Measurements from ENCODE around the gene MT4. TPM values are rescaled to one million over a fixed set of nuclear protein-coding genes. Genes with fewer than 3 reads are reported as not detected.

The MT4 gene
- total RNA-seq, 1 donor from 2014 or later: not detected

DNA sequence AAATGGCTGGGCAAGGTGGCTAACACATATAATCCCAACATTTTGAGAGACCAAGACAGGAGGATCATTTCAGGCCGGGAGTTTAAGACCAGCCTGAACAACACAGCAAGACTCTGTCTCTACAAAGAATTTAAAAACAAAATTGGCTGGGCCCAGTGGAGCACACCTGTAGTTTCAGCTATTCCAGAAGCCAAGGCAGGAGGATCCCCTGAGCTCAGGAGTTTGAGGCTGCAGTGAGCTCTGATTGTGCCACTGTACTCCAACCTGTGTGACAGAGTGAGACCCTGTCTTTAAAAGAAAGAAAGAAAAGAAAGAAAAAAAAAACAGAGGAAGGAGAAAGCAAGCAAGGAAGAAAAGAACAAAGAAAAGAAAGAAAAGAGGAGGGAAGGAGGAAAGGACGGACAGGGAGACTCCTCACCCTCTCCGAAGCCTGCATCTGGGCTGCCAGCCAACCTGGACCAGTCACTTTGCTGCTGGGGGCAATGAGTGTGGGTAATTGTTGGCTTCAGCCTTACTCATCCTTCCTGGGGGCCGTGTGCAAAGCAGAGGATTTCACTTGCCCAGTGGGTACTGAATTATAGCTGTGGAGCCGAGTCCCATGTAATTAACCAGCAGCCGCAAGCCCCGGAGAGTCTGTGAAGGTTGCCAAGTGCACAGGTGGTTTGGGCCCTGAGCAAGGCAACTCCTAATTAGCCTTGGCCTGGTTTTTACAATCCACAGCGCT is 6.7 kb upstream of the MT4 start:
- ChIA-PET CTCF (no interaction called here), POLR2A (no interaction called here)
- Mint-ChIP-seq H3K27ac (no peak overlapping the region), H3K9me3 (no peaks in the 10 kb centered on the region), H3K4me1 (no peaks in the 10 kb centered on the region), H3K4me3 (no peak overlapping the region), H3K36me3 (ENCODE audit: low read depth) (no peaks in the 10 kb centered on the region), H3K27me3 (peaks cover 28% of the 10 kb centered on the region)
- ATAC-seq (ENCODE audit: low read depth) (no peak), DNase-seq (no peak)
- intact Hi-C loops (cut with micrococcal nuclease): no loop called here
- TF ChIP-seq, protein P1, sequence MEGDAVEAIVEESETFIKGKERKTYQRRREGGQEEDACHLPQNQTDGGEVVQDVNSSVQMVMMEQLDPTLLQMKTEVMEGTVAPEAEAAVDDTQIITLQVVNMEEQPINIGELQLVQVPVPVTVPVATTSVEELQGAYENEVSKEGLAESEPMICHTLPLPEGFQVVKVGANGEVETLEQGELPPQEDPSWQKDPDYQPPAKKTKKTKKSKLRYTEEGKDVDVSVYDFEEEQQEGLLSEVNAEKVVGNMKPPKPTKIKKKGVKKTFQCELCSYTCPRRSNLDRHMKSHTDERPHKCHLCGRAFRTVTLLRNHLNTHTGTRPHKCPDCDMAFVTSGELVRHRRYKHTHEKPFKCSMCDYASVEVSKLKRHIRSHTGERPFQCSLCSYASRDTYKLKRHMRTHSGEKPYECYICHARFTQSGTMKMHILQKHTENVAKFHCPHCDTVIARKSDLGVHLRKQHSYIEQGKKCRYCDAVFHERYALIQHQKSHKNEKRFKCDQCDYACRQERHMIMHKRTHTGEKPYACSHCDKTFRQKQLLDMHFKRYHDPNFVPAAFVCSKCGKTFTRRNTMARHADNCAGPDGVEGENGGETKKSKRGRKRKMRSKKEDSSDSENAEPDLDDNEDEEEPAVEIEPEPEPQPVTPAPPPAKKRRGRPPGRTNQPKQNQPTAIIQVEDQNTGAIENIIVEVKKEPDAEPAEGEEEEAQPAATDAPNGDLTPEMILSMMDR (IDR thresholded peaks at IDR 0.05): no peak

DNA sequence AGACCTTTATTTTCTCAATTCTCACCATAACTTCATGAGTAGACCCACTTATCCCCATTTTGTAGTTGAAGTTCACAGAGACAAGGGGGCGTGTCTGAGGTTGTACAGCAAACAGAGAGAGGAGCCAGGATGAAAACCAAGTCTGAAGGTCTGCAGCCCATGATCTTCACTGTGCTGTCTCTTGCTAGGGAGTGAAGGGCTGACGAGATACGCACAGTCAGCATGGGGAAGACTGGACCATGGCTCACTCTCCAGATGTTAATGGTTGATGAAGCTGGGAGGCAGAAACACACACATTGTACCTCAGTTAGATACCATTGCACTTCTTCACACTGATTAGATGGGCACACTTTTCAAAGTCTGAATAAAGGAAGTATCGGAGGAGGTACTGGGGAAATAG is 5.8 kb upstream of the MT4 start:
- POLR2A ChIA-PET: no interaction called here
- peaks cover 21% of the 10 kb centered on the region for H3K27me3 Mint-ChIP-seq
- ATAC-seq (ENCODE audit: low read depth) (no peak), DNase-seq (no peak)
- no peaks in the 10 kb centered on the region for H3K9me3 Mint-ChIP-seq
- intact Hi-C loops (cut with micrococcal nuclease): no loop called here
- no peaks in the 10 kb centered on the region for H3K4me1 Mint-ChIP-seq
- H3K27ac Mint-ChIP-seq: no peak overlapping the region
- H3K36me3 Mint-ChIP-seq (ENCODE audit: low read depth): no peaks in the 10 kb centered on the region
- TF ChIP-seq, protein P1 (IDR thresholded peaks at IDR 0.05): no peak
- CTCF ChIA-PET: no interaction called here
- H3K4me3 Mint-ChIP-seq: no peak overlapping the region

DNA sequence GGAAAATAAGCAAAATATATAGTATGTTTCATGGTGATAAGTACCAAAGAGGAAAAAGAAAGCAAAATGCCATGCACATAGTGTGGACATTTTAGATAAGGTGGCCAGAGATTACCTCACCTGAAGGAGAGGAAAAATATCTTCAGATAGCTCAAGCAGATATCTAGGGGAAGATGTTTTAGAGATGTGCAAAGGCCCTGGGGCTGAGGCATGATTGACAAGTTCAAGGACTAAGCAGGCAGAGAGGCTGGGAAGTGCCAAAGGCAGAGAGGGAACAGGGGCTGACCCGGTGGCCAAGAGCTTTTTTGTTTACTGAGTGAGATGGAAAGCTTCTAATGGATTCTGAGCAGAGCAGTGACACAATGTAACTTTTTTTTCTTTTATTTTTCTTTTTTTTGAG is 4.4 kb upstream of the MT4 start:
- Mint-ChIP-seq H3K4me1 (no peaks in the 10 kb centered on the region), H3K9me3 (no peaks in the 10 kb centered on the region), H3K36me3 (ENCODE audit: low read depth) (no peaks in the 10 kb centered on the region), H3K4me3 (no peak overlapping the region), H3K27me3 (peaks cover 26% of the 10 kb centered on the region), H3K27ac (no peak overlapping the region)
- ATAC-seq (ENCODE audit: low read depth) (no peak), DNase-seq (no peak)
- intact Hi-C loops (cut with micrococcal nuclease): no loop called here
- ChIA-PET CTCF (interaction anchor here (0.6 kb wide), 1 partner anchor 140 kb away, joined by 3 read pairs; no protein-coding TSS in a partner anchor), POLR2A (no interaction called here)
- TF ChIP-seq, protein P1 (IDR thresholded peaks at IDR 0.05): no peak

DNA sequence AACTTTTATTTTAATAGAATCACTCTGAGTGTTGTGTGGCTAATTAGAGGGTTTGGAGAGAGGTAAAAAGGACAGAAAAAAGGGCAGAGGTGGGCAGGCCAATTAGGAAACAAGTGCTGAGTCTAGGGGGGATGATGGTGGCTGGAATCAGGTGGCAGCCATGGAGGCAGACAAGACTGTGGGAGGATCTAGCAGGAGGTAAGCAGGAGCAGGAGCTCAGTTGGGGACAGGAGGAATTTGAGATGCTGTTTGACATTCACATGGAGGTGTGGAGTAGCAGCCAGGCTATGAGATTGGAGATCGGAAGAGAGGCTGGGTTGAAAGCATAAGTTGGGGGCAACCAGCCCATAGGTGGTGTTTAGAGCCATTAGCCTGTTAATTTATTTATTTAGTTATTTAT is 3.7 kb upstream of the MT4 start:
- intact Hi-C loops (cut with micrococcal nuclease): no loop called here
- Mint-ChIP-seq H3K9me3 (no peaks in the 10 kb centered on the region), H3K27me3 (peaks cover 25% of the 10 kb centered on the region), H3K27ac (no peak overlapping the region), H3K4me3 (no peak overlapping the region), H3K4me1 (no peaks in the 10 kb centered on the region), H3K36me3 (ENCODE audit: low read depth) (no peaks in the 10 kb centered on the region)
- TF ChIP-seq, protein P1 (IDR thresholded peaks at IDR 0.05): no peak
- ChIA-PET CTCF (no interaction called here), POLR2A (no interaction called here)
- no peak for ATAC-seq (ENCODE audit: low read depth)
- DNase-seq: no peak

DNA sequence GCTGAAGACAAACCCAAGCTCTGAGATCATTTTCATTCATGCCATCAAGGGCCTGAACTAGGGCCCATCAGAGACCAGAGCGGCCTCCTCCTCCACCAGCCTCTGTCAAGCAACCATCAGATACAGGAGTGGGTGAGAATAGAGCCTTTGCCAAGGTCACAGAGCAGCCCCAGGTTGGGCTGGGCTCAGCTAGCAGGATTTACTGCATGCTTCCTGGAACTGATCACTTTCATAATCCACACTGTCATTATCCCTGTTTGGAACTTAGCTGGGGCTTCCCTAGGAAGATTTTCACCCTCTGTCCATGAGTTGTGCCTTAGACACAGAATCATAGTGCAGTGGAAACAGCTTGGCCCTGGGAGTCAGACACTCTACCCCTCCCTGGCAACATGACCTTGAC is 5.1 kb downstream of the MT4 start:
- Mint-ChIP-seq H3K4me1 (no peaks in the 10 kb centered on the region), H3K36me3 (ENCODE audit: low read depth) (no peaks in the 10 kb centered on the region), H3K4me3 (no peak overlapping the region), H3K9me3 (peaks cover 5% of the 10 kb centered on the region), H3K27me3 (peaks cover 12% of the 10 kb centered on the region), H3K27ac (no peak overlapping the region)
- no peak for ATAC-seq (ENCODE audit: low read depth)
- intact Hi-C loops (cut with micrococcal nuclease): loop anchor here (10.0 kb wide), 1 partner anchor 55 kb away; no protein-coding TSS in a partner anchor
- POLR2A ChIA-PET: no interaction called here
- TF ChIP-seq, protein P1 (IDR thresholded peaks at IDR 0.05): no peak
- DNase-seq: no peak
- CTCF ChIA-PET: no interaction called here

All from activated B cell treated with CpG ODN at 0.5 μM for 24 hours (primary cell).